ENCODE results near the gene SYNE2.

The SYNE2 gene

GRCh38 chr14:64221391-64222003, 368.7 kb downstream of the SYNE2 start:
- DNase-seq, result no peak

GRCh38 chr14:64225151-64225757, 372.4 kb downstream of the SYNE2 start:
- no peak for DNase-seq

- no peak for DNase-seq
Measured at GRCh38 chr14:64227856-64228255, 375.1 kb downstream of the SYNE2 start.

- DNase-seq, result no peak
Measured at GRCh38 chr14:64229489-64229888, 376.7 kb downstream of the SYNE2 start.

GRCh38 chr14:64232095-64232838, 379.5 kb downstream of the SYNE2 start:
- DNase-seq, result no peak

GRCh38 chr14:64232944-64233343, 380.1 kb downstream of the SYNE2 start:
- no peak for DNase-seq

GRCh38 chr14:64233531-64234190, 380.9 kb downstream of the SYNE2 start:
- DNase-seq, result no peak

GRCh38 chr14:64234877-64235651, 382.3 kb downstream of the SYNE2 start:
- DNase-seq, result no peak

GRCh38 chr14:64235652-64236640, 383.1 kb downstream of the SYNE2 start:
- DNase-seq, result no peak

- no peak for DNase-seq
Measured at GRCh38 chr14:64238049-64238448, 385.2 kb downstream of the SYNE2 start.

GRCh38 chr14:64238631-64239030, 385.8 kb downstream of the SYNE2 start:
- DNase-seq, result no peak

- peak; percentile 13 for DNase-seq
Measured at GRCh38 chr14:64244279-64244678, 391.5 kb downstream of the SYNE2 start.

GRCh38 chr14:64245491-64245890, 392.7 kb downstream of the SYNE2 start:
- DNase-seq, result no peak

GRCh38 chr14:64246688-64247087, 393.9 kb downstream of the SYNE2 start:
- no peak for DNase-seq

GRCh38 chr14:64247195-64247594, 394.4 kb downstream of the SYNE2 start:
- no peak for DNase-seq

- DNase-seq, result no peak
Measured at GRCh38 chr14:64248689-64249088, 395.9 kb downstream of the SYNE2 start.

- no peak for DNase-seq
Measured at GRCh38 chr14:64249363-64249762, 396.6 kb downstream of the SYNE2 start.

GRCh38 chr14:64253672-64254071, 400.9 kb downstream of the SYNE2 start:
- DNase-seq, result no peak

GRCh38 chr14:64255756-64256155, 403.0 kb downstream of the SYNE2 start:
- DNase-seq, result no peak

GRCh38 chr14:64260418-64260817, 407.6 kb downstream of the SYNE2 start:
- DNase-seq, result no peak

- no peak for DNase-seq
Measured at GRCh38 chr14:64265222-64265621, 412.4 kb downstream of the SYNE2 start.

- no peak for DNase-seq
Measured at GRCh38 chr14:64266239-64266638, 413.4 kb downstream of the SYNE2 start.

All from midbrain (tissue), 1 donor.